ENCODE data around the gene PPP1R12B.
"Not testable (repeated sequence)": the region's sequence is repeated elsewhere in the genome, so short reads cannot be mapped to it uniquely, and the experiment has no call there.

DNA sequence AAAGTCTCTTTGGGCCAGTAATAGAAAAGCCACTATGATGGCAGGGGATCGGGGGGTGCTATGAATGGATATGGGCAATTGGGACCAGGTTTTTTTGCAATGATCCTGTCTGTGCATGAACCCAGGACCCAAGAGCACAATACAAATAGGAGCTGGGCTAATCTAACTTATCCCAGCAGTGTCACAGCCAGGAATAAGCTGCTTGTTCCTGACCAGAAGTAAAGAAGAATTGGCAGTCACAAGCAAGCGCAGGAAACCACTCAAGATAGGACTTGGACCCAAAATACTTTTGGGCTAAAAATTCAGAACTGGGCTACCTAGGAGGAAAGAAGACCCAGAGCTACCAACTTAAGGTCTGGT lies 172.3 kb downstream of the PPP1R12B start:
- TF ChIP-seq, protein P1, sequence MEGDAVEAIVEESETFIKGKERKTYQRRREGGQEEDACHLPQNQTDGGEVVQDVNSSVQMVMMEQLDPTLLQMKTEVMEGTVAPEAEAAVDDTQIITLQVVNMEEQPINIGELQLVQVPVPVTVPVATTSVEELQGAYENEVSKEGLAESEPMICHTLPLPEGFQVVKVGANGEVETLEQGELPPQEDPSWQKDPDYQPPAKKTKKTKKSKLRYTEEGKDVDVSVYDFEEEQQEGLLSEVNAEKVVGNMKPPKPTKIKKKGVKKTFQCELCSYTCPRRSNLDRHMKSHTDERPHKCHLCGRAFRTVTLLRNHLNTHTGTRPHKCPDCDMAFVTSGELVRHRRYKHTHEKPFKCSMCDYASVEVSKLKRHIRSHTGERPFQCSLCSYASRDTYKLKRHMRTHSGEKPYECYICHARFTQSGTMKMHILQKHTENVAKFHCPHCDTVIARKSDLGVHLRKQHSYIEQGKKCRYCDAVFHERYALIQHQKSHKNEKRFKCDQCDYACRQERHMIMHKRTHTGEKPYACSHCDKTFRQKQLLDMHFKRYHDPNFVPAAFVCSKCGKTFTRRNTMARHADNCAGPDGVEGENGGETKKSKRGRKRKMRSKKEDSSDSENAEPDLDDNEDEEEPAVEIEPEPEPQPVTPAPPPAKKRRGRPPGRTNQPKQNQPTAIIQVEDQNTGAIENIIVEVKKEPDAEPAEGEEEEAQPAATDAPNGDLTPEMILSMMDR (IDR thresholded peaks at IDR 0.05), result not testable (repeated sequence)
- not testable (repeated sequence) for TF ChIP-seq POLR2A (IDR thresholded peaks at IDR 0.05)
